GM21723 (cell line): ENCODE measurements around the gene CCZ1B.
"Not testable (repeated sequence)": the region's sequence is repeated elsewhere in the genome, so short reads cannot be mapped to it uniquely, and the experiment has no call there.

Experiments
- ATAC-seq: cut with Tn5 transposase; IDR thresholded peaks from one replicate; pipeline ENCODE4 v1.9.1; 2021; ENCODE audit warnings: mild to moderate bottlenecking, moderate library complexity; ENCODE audit not compliant: unreplicated experiment

CCZ1B gene

DNA sequence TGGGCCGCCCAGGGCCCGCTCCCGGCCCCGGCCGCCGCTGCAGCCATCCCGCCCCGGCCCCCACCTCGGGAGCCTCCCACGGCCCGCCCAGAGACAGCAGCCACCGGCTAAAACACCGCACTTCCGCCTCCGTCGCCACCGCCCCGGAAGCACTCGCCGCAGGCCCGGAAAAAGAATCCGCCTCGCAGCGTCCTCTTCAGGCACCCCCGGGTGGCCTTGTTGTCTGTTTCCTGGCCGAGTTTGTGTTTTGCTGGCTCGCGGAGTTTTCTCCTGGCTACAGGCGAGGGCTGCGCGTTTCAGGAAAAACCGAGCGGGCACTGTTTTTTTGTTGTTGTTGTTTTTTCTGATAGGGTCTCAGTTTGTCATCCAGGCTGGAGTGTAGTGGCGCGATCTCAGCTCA is at the start of gene CCZ1B:
Gene CCZ1B (minus strand): TSS at position 125 of the 400 bp plus-strand sequence. CDS start 78 bp downstream, at position 47.
- ATAC-seq, result peak; percentile 100

- ATAC-seq, result not testable (repeated sequence)
Observed at GRCh38 chr7:6875022-6875421, 48.9 kb upstream of the CCZ1B start.

GRCh38 chr7:6872246-6872945 is 46.3 kb upstream of the CCZ1B start:
- ATAC-seq, result not testable (repeated sequence)

- ATAC-seq, result not testable (repeated sequence)
Observed at GRCh38 chr7:6871421-6872144, 45.5 kb upstream of the CCZ1B start.

- not testable (repeated sequence) for ATAC-seq
Observed at GRCh38 chr7:6864751-6865150, 38.7 kb upstream of the CCZ1B start.

- not testable (repeated sequence) for ATAC-seq
Observed at GRCh38 chr7:6864188-6864587, 38.1 kb upstream of the CCZ1B start.

DNA sequence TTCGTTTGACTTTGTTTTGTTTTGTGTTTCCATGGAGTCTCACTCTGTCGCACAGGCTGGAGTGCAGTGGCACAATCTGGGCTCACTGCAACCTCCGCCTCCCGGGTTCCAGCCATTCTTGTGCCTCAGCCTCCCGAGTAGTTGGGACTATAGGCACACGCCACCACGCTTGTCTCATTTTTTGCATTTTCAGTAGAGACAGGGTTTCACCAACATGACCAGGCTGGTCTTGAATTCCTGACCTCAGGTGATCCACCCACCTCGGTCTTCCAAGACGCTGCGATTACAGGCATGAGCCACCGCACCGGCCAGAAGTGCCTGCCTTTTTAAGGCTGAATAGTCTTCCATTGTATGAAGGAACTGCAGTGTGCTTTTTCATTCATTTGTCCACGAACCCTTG is 36.8 kb upstream of the CCZ1B start:
- ATAC-seq, result not testable (repeated sequence)

DNA sequence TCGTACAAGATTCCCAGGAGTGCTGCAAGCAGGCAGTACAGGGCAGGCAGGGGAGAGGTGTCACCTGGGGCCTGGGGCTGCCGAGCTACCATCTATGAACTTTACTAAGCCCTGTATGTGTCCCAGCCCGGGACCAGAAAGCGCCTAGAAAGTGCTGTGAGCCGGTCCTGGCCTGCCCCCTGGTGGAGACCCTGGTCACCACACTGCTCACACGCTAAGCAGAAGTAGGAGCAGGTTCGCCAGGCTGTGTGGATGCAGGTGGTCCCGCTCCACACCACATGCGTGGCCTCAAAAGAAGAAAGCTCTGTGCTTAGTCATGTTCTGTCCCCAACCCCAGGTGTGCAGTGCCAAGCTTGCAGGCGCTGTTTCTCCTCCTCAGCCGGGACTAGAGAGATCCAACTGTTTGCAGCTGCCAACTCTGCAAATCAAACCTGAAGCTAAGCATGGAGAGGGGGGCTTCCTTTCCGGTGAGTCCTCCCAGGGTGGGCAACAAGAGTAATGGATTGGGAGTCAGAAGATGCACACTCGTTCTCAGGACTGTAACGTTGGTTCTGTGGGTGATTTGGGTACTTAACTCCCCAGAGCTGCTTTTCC is 31.7 kb upstream of the CCZ1B start:
- not testable (repeated sequence) for ATAC-seq

DNA sequence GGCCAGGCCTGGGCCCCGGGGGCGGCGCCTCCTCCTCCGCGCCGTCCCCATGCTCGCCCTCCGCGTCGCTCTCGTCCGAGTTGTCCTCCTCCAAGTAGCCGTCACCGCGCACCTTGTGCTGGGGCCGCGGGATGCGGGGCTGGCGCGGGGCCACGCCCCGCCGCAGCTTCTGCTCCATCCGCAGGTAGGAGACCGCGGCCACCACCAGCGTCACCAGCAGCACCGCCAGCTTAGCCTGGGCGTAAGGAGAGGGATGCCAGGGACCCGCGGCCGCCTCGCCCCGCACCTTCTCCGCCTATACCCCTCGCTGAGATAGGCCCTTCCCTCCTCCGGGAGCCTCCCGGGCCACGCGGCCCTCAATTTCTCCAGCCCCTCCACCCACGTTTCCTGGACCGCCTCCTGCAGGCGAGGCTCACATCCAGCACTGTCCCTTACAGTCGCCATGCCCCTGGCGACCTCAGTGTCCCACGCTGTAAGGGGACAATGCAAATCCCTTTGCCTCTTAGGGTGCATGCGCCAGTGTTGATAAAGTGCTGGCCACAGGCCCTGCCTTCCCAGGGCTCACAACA is 29.6 kb upstream of the CCZ1B start:
- ATAC-seq, result not testable (repeated sequence)

GRCh38 chr7:6854747-6855562 is 28.9 kb upstream of the CCZ1B start:
- not testable (repeated sequence) for ATAC-seq

DNA sequence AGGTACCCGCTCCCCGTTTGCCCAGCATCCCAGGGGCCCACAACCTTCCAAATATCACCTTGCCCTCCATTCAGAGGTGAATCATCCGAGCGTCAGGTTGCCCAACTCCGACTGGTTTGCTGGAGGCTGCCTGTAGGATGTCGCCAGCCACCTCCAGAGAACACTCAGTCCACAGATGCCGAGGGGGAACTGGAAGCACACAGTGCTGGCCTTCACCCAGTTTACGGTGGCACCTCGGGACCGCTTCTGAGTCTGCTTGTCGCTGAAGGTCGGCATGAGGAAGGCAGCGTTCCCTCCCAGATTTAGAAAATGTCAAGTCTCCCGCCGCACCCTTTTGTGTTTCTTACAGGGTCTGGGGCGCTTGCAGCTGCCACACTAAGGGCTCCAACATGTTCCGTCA is 27.6 kb upstream of the CCZ1B start:
- ATAC-seq, result not testable (repeated sequence)

DNA sequence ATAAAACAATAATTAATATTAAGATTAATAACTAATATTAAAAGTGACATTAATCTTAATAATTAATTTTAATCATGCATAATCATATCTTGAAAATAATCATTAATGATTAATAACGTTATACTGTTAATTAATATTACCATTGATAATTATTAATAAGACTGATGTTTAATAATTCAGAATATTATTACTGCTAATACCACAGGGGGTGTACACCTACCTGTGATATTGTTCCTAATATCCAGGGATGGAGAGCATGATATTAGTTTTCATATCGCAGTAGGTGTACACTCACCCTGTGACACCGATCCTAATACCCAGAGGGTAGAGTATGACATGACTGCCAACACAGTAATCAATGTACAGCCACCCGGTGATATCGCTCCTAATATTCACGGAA is 23.1 kb upstream of the CCZ1B start:
- not testable (repeated sequence) for ATAC-seq

GRCh38 chr7:6847751-6848150 is 21.7 kb upstream of the CCZ1B start:
- ATAC-seq, result not testable (repeated sequence)

DNA sequence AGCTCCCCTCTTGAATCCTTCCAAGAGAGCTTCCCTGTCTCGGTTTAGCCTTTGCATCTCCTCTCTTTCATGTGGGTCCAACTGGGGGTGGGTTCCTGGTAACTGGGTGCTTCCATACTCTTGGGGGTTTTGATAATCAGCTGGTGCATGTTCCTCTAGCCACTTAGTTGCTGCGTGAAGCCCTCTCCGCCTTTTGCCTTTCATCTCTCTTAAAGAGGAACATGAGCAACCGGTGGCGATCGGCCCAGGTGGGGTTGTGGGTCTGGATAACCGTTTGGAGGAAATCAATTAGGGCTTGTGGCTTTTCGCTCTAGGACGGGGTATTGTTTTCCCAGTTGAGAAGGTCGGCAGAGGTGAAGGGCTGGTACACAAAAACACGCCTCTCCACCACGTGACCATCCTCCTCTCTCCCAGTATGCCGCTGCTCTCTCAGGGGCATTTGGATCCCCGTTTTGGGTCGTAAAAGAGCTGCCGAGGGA is 19.9 kb upstream of the CCZ1B start:
- ATAC-seq, result not testable (repeated sequence)

DNA sequence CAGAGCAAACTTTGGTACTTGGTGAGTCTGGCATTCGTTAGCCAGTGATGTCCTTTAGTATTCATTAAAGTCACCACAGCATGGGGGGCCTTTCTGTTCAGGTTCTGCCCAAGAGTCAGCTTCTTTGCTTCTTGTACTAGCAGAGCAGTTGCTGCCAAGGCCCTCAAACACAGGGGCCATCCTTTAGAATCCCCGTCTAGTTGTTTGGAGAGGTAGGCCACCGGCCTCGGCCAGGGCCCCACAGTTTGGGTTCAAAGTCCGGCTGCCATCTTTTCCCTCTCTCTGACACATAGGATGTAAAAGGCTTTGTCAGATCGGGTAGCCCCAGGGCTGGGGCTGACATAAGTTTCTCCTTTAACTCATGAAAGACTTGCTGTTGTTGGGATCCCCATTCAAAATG is 17.6 kb upstream of the CCZ1B start:
- not testable (repeated sequence) for ATAC-seq

DNA sequence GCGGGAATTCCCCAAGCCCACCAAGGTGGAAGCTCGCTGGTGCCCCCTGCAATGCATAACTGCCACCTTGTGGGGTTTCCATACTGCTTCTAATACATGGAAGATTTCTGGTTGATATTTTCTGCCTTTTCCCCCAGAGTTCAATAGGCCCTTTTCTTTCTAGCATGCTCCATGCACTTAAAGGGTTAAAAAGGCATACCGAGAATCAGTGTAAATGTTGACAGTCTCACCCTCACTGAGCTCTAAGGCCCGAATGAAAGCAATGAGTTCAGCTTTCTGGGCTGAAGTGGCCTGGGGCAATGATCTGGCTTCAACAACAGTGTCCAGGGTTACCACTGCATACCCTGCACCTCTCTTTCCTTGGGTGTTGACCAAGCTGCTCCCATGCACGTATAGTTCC is 17.0 kb upstream of the CCZ1B start:
- not testable (repeated sequence) for ATAC-seq

DNA sequence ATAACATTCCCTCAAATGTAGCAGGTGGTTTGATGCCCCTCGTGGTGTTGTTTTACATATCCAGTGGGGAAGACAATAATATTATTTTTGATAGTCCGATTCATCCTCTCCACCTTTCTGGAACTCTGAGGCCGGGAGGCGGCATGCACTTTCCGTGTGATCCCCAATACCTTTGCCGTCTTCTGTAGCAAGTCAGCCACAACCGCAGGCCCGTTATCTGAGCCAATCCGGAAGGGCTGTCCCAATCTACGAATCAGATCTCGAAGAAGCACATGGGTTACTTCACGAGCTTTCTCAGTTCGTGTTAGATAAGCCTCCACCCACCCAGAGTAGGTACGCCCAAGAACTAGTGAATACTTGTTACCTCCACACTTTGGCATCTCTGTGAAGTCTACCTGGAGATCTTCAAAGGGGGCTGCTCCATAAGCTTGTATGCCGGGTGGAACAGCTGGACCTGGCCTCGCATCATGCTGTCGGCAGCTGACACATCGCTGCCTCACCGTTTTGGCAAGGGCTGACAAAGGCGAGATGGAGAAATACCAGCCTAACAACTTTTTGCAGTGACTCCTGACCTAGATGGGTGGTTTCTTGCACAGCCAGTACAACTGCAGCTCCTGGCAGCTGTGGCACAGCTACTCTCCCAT is 16.3 kb upstream of the CCZ1B start:
- not testable (repeated sequence) for ATAC-seq

DNA sequence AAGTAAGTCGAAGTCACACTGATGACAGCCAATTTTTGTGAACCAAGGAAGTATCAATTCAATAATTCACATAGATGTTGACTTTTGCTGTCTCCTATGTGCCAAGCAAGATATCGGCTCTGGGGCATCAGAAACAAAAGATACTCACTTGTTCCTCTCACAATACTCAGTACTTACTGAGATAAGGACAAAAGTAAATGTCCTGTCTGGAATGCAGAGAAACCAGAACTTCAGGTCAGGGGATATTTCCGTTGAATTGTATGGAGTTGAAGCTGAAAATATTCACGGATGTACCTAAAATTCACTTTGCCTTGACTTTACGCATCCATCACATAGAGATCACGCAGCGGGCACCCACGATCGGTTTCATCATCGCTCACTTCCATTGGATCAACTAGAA is 11.0 kb upstream of the CCZ1B start:
- not testable (repeated sequence) for ATAC-seq

GRCh38 chr7:6835521-6835920 is 9.4 kb upstream of the CCZ1B start:
- ATAC-seq, result not testable (repeated sequence)

- no peak for ATAC-seq
Observed at GRCh38 chr7:6833636-6834035, 7.6 kb upstream of the CCZ1B start.
